Activated B cell treated with CpG ODN at 0.5 μM for 24 hours (primary cell): ENCODE measurements around the gene HDAC1. TPM values are rescaled to one million over a fixed set of nuclear protein-coding genes. Genes with fewer than 3 reads are reported as not detected.

Experiments
- ATAC-seq: fragments of 200-7000 bp; cut with Tn5 transposase; one replicate; pipeline ENCODE4 v1.10.0; 2021; ENCODE audit warnings: low read depth, mild to moderate bottlenecking, moderate library complexity
- CTCF ChIA-PET: fragments of 350-600 bp; sonication (Branson Sonifier 250); formaldehyde crosslinking; loops from one replicate; lab custom pipeline; 2021; ENCODE audit warnings: antibody characterized with exemption; lab: Charles Lee
- POLR2A ChIA-PET: fragments of 350-600 bp; sonication (Branson Sonifier 250); formaldehyde crosslinking; loops from one replicate; lab custom pipeline; 2021; ENCODE audit warnings: antibody characterized with exemption; lab: Charles Lee
- DNase-seq: peaks from one replicate; pipeline ENCODE4 v3.0.0; 2022
- H3K27ac Mint-ChIP-seq: one replicate; pipeline ENCODE4 v1.8.0; 2020; ENCODE audit warnings: mixed read lengths
- H3K27me3 Mint-ChIP-seq: one replicate; pipeline ENCODE4 v1.8.0; 2021; ENCODE audit warnings: mixed read lengths
- H3K36me3 Mint-ChIP-seq: one replicate; pipeline ENCODE4 v1.8.0; 2021; ENCODE audit warnings: low read depth, mixed read lengths
- H3K4me1 Mint-ChIP-seq: one replicate; pipeline ENCODE4 v1.8.0; 2021; ENCODE audit warnings: mixed read lengths
- H3K4me3 Mint-ChIP-seq: one replicate; pipeline ENCODE4 v1.8.0; 2020; ENCODE audit warnings: mild to moderate bottlenecking, mixed read lengths
- H3K9me3 Mint-ChIP-seq: one replicate; pipeline ENCODE4 v1.8.0; 2020; ENCODE audit warnings: mixed read lengths
- intact Hi-C: fragments of 100-400 bp; cut with micrococcal nuclease; formaldehyde crosslinking; loops from one replicate; pipeline ENCODE4 v1.15.1; 2024
- total RNA-seq: library from RNA; stranded (reverse); gene quantifications from 2 replicates; pipeline ENCODE4 v1.2.3, GENCODE V29; 2022
- TF ChIP-seq, protein P1 (sequence below): fragments of 200-600 bp; IDR thresholded peaks from one replicate; pipeline ENCODE4 v1.8.0; 2022; ENCODE audit warnings: antibody characterized with exemption, mild to moderate bottlenecking

Gene HDAC1
- total RNA-seq, 1 donor from 2014 or later = 212 TPM

DNA sequence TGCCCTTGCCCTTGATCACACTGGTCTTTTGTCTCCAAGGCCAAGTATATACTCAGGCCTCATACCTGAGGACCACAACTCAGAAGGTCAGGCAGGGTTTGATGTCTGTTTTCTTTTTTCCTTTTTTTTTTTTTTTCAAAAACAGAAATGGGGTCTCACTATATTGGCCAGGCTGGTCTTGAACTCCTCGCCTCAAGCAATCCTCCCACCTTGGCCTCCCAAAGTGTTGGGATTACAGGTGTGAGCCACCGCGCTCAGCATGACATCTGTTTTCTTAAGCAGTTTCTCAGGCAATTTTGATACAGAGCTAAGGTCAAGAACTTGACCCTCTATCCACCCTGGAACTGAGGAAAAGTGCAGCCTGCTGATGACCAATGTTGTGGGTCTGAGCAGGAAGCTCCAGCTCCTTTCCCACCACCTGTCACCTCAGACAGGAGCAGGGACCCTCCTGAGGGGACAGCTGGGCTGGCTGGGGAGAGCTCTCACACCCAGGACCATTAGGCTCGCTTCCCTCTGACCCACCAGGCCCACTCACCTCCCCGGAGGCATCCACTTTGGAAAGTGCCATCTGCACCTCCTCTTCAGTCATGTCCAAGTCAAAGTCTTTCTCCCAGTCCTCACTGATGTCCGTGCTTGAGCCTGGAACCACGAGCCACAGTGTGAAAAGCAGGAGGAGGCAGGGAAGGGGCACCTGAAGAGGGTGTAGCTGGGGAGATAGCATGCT is 76.2 kb downstream of the HDAC1 start:
- ChIA-PET POLR2A (interaction anchor here (0.7 to 1.3 kb wide), 3 partner anchors 14 to 190 kb away, joined by 3 to 5 read pairs (median 3); no protein-coding TSS in a partner anchor), CTCF (interaction anchor here (1.1 to 1.6 kb wide), 2 partner anchors 27 to 153 kb away, joined by 3 read pairs; partner anchors contain the start of gene BSDC1)
- ATAC-seq (no peak), DNase-seq (no peak)
- Mint-ChIP-seq H3K9me3 (no peaks in the 10 kb centered on the region), H3K4me3 (no peak overlapping the region), H3K4me1 (peaks cover 13% of the 10 kb centered on the region), H3K27me3 (no peaks in the 10 kb centered on the region), H3K36me3 (peaks cover 66% of the 10 kb centered on the region), H3K27ac (no peak overlapping the region)
- intact Hi-C loops = no loop called here
- TF ChIP-seq, protein P1, sequence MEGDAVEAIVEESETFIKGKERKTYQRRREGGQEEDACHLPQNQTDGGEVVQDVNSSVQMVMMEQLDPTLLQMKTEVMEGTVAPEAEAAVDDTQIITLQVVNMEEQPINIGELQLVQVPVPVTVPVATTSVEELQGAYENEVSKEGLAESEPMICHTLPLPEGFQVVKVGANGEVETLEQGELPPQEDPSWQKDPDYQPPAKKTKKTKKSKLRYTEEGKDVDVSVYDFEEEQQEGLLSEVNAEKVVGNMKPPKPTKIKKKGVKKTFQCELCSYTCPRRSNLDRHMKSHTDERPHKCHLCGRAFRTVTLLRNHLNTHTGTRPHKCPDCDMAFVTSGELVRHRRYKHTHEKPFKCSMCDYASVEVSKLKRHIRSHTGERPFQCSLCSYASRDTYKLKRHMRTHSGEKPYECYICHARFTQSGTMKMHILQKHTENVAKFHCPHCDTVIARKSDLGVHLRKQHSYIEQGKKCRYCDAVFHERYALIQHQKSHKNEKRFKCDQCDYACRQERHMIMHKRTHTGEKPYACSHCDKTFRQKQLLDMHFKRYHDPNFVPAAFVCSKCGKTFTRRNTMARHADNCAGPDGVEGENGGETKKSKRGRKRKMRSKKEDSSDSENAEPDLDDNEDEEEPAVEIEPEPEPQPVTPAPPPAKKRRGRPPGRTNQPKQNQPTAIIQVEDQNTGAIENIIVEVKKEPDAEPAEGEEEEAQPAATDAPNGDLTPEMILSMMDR = no peak

DNA sequence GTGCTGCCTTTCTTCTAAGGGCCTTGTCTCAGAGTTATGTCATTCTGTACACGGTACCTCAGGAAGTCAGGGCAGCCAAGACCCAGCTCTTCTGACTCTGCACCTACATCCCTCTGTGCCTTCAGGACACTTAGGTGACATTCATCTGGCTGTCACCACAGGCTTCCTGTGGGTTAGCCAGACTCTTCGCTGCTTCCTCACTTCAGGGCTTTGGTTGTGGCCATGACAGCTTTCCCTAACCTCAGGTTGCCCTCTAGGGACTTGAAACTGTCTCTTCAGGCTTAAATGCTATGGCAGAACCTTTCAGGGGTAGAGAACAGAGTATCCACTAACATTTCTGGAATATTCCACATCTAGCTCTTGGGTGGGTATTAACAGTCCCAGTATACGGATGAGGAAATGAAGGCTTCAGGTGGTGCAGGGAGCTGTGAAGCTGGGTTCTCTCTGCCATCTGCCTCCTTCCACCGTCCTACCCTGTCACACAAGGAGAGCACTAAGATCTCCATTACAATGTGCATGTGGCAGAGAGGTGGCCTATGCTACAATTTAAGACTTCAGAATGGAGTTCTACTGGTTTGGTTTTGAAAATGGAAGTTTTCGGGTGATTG is 80.4 kb downstream of the HDAC1 start:
- Mint-ChIP-seq H3K27ac (no peak overlapping the region), H3K4me1 (peaks cover 11% of the 10 kb centered on the region), H3K27me3 (no peaks in the 10 kb centered on the region), H3K4me3 (no peak overlapping the region), H3K36me3 (peaks cover 76% of the 10 kb centered on the region), H3K9me3 (no peaks in the 10 kb centered on the region)
- TF ChIP-seq, protein P1 = no peak
- peak; percentile 80 for ATAC-seq
- ChIA-PET POLR2A (interaction anchor here (0.5 to 1.4 kb wide), 7 partner anchors 9 to 206 kb away, joined by 3 to 9 read pairs (median 4); partner anchors contain the start of genes BSDC1, CCDC28B and MARCKSL1), CTCF (interaction anchor here (0.6 to 1.9 kb wide), 6 partner anchors 11 to 156 kb away, joined by 3 to 15 read pairs (median 4); partner anchors contain the start of gene MARCKSL1)
- no peak for DNase-seq
- intact Hi-C loops = loop anchor here (1.0 kb wide), 1 partner anchor 37 kb away; no protein-coding TSS in a partner anchor

DNA sequence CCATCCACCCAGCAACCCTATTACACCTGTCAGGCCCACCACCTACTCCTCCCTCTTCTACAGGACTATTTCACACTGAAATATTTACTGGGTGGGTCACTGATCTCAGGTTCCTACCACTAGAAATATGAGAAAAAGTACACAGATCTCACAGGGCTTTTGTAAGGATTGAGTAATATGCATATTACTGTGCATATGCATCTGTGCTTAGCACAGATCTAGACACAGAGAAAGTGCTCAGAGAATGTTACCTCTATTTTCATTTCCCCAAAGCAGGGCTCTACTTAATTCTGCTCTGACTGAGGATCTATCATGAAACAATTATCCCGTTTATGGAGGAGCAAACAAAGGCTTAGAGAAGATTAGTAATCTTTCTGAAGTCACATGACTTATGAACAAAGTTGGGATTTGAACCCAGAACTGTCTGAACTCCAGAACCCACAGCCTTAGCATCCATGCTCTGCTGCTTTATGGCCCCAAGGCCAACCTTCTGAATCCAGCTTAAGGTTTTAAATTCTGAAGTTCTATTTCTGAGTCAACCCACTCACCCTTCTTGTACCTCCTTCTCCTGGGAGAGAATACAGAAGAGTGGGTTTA is 82.2 kb downstream of the HDAC1 start:
- peaks cover 11% of the 10 kb centered on the region for H3K4me1 Mint-ChIP-seq
- ATAC-seq (no peak), DNase-seq (no peak)
- no peaks in the 10 kb centered on the region for H3K27me3 Mint-ChIP-seq
- intact Hi-C loops = no loop called here
- no peak overlapping the region for H3K4me3 Mint-ChIP-seq
- TF ChIP-seq, protein P1 = no peak
- H3K27ac Mint-ChIP-seq = peak overlapping the region; percentile 42
- H3K36me3 Mint-ChIP-seq = peaks cover 77% of the 10 kb centered on the region
- H3K9me3 Mint-ChIP-seq = no peaks in the 10 kb centered on the region
- ChIA-PET POLR2A (no interaction called here), CTCF (interaction anchor here (1.5 kb wide), 1 partner anchor 158 kb away, joined by 3 read pairs; no protein-coding TSS in a partner anchor)

DNA sequence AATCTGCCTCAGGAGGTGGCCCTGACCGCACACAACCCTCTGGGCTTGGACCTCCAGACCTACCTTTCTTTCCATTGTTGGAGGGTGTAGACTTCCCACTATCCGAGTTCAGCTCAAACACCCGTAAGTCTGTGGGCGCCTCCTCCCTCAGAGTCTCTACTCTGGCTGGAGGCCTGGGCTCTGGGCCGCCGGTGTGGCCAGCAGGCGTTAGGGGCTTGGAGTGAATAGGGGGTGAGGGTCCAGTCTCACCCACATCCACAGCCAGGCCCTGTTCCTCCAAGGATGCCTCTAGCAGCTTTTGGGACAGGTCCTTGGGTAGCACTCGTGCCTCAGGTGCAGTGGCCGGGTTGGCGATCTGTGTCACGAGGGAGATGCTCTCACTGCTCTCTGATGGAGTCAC is 84.3 kb downstream of the HDAC1 start:
- DNase-seq (no peak), ATAC-seq (no peak)
- POLR2A ChIA-PET = no interaction called here
- Mint-ChIP-seq H3K36me3 (peaks cover 93% of the 10 kb centered on the region), H3K27me3 (no peaks in the 10 kb centered on the region), H3K4me3 (no peak overlapping the region), H3K4me1 (peaks cover 11% of the 10 kb centered on the region), H3K27ac (no peak overlapping the region), H3K9me3 (no peaks in the 10 kb centered on the region)
- intact Hi-C loops = no loop called here
- CTCF ChIA-PET = no interaction called here
- TF ChIP-seq, protein P1 = no peak
